Effector memory CD8-positive, alpha-beta T cell (primary cell): ENCODE data around the gene TMEM106C.

Source experiments
- ATAC-seq: fragments of 150-1000 bp; cut with Tn5 transposase; replicated peaks from 2 replicates; pipeline ENCODE4 v1.10.0; 2021; ENCODE audit warnings: mild to moderate bottlenecking, moderate library complexity
- DNase-seq, 3 experiments: peaks; one replicate each; pipeline ENCODE4 v3.0.0; 2021
- H3K27ac Mint-ChIP-seq, 2 donors: one replicate each; pipeline ENCODE4 v1.8.0; 2022; ENCODE audit warnings: mild to moderate bottlenecking in 2 of 2, mixed read lengths in 2 of 2, moderate library complexity in 2 of 2
- H3K27me3 Mint-ChIP-seq, 2 donors: one replicate each; pipeline ENCODE4 v1.8.0; 2022; ENCODE audit warnings: mixed read lengths in 2 of 2
- H3K36me3 Mint-ChIP-seq: one replicate; pipeline ENCODE4 v1.8.0; 2022; ENCODE audit warnings: mild to moderate bottlenecking, moderate library complexity, mixed read lengths; ENCODE audit not compliant: insufficient read depth
- H3K4me1 Mint-ChIP-seq, 2 donors: one replicate each; pipeline ENCODE4 v1.8.0; 2022; ENCODE audit warnings: low read depth in 2 of 2, mixed read lengths in 2 of 2
- H3K4me3 Mint-ChIP-seq, 2 donors: one replicate each; pipeline ENCODE4 v1.8.0; 2022; ENCODE audit warnings: mild to moderate bottlenecking in 2 of 2, mixed read lengths in 2 of 2, moderate library complexity in 2 of 2
- H3K9me3 Mint-ChIP-seq, 2 donors: one replicate each; pipeline ENCODE4 v1.8.0; 2022; ENCODE audit warnings: mixed read lengths in 2 of 2

The TMEM106C gene

DNA sequence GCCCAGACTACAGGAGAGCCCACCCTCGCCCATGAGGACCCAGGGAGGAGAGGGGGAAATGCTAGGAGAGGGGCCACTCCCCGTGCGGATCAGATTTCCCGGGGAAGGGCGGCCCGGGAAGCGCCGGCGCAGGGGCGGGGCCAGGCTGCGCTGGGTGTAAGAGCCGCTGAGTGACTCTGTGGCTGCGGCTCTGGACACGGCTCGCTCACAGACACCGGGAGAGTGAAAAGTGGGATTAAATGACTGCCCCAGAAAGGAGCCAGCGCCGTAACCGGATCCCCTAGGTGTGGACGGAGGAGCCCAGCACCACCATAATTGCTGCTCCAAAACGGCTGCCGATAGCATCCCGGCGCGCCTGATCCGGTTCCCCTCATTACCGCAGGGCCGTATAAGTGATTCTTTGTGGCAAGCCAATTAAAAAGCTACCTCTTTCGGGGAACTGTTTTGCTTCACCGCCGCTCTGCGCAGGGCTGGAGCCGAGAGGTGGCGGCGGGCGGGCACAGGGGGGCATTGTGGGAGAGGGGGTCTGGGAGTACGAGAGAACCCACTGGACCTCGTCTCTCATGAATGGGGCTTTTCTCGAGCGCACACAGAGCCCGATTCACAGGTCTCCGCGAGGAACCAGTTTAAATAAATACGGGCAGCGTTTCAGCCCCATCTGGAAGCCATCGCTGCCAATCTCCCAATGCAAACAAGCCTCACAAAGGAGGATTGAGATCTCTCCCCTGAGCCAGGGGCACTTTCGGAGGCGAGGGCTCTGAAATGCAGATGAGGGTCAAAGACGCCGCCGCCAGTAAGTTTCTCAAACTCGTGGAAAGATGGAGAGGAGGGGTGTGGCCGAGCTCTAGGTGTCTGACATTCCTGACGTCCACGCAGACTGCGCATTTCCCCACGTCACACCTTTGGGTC, 38.4 kb downstream of the TMEM106C start:
- Mint-ChIP-seq H3K27me3 (peaks cover 82 to 96% of the 10 kb centered on the region in 2 donors), H3K4me1 (peaks cover 24 to 27% of the 10 kb centered on the region in 2 donors), H3K36me3 (peaks cover 2% of the 10 kb centered on the region), H3K4me3 (peak overlapping the region; percentile 86 to 90), H3K27ac (peak overlapping the region in 1 of 2 donors; percentile 81), H3K9me3 (no peaks in the 10 kb centered on the region)
- ATAC-seq (peak; percentile 24), DNase-seq (no peak)

DNA sequence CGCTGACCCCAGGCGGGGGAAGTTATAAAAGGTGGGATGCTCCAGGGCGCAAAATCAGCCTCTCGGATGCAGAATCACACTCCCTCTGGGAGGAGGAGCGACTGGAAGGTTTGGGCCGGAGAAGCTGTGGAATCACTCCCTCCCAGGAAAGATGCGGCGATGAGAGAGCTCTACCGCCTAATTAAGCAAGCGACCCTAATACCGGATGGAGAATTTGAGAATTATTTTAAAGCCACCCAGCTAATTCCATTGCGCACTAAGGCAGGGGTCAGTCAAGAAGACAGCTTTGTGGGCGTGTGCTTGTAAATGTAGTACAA, 39.0 kb downstream of the TMEM106C start:
- ATAC-seq, result no peak
- Mint-ChIP-seq H3K27me3 (peaks cover 89 to 96% of the 10 kb centered on the region in 2 donors), H3K36me3 (peaks cover 2% of the 10 kb centered on the region), H3K4me3 (peak overlapping the region; percentile 86 to 90), H3K27ac (no peak overlapping the region), H3K9me3 (no peaks in the 10 kb centered on the region), H3K4me1 (peaks cover 24 to 27% of the 10 kb centered on the region in 2 donors)
- no peak for DNase-seq

DNA sequence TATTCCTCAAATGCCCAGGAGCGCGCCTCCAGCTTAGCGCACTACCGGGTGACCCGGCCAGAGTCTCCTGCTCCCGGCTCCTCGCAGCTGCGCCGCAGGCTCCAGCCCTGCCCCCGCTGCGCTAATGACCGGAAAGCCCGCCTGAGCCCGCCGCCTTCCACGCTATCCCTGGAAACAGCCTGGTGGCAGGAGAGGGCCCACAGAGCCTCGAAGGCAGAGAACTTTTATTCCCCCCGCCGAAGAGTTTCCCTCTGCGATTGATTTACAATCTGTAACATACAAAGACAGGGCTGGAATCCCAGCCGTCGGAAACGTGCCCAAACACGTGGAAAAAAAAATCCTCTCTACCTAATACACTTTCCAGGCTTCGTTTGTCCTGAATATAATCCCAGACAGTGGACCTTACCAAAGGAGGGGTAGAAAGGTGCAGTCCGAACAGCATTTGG, 39.4 kb downstream of the TMEM106C start:
- Mint-ChIP-seq H3K27me3 (peaks cover 91 to 96% of the 10 kb centered on the region in 2 donors), H3K4me3 (peak overlapping the region; percentile 71 to 90)
- DNase-seq, result no peak

DNA sequence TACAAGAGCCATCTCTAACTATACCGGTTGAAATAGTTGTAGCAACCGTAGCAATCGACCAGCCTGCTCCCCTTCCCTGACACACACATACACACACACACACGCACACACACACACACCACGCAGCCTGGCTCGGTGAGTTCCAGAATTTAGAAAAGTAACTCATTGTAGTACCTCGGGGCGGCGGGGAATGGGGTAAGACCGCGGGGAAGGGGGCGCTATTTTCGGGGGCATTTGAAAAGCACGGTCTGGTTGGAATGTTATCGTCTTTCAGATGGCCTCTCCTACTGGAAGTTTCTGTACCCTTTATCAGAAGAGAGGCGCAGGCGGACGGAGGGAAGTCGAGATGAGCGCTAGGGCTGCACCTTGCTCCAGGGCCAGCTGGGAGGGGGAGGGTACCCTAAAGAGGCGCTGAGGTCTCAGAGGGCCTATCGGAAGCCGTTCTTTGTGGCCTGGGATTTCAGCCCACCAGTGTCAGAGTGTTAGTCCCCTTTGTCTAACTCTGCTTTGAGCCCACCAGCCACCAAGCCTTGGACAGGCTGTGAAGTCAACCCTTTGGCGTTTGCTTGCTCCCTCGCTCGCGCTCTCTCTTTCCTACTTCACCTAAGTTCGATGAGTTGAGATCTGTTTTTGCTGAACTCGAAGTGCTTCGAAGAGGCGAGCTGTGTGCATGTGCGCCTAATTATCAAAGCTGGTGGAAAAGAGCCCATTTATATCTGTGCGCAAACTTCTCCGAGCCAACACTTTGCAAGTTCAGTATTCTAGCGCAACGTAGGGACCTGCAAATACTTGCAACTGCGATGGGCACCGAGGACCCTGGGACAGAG, 40.0 kb downstream of the TMEM106C start:
- ATAC-seq, result peak; percentile 21
- Mint-ChIP-seq H3K4me1 (peaks cover 23 to 27% of the 10 kb centered on the region in 2 donors), H3K27me3 (peaks cover 91 to 96% of the 10 kb centered on the region in 2 donors), H3K36me3 (peaks cover 2% of the 10 kb centered on the region), H3K27ac (no peak overlapping the region), H3K4me3 (peak overlapping the region; percentile 71 to 90), H3K9me3 (no peaks in the 10 kb centered on the region)
- peak in 1 of 3 experiments; percentile 10 for DNase-seq

More for the DNA sequence above, 39.4 kb downstream of the TMEM106C start:
- H3K4me1 Mint-ChIP-seq, result peaks cover 24 to 27% of the 10 kb centered on the region in 2 donors
- peaks cover 2% of the 10 kb centered on the region for H3K36me3 Mint-ChIP-seq
- H3K9me3 Mint-ChIP-seq, result no peaks in the 10 kb centered on the region
- no peak overlapping the region for H3K27ac Mint-ChIP-seq
- no peak for ATAC-seq

DNA sequence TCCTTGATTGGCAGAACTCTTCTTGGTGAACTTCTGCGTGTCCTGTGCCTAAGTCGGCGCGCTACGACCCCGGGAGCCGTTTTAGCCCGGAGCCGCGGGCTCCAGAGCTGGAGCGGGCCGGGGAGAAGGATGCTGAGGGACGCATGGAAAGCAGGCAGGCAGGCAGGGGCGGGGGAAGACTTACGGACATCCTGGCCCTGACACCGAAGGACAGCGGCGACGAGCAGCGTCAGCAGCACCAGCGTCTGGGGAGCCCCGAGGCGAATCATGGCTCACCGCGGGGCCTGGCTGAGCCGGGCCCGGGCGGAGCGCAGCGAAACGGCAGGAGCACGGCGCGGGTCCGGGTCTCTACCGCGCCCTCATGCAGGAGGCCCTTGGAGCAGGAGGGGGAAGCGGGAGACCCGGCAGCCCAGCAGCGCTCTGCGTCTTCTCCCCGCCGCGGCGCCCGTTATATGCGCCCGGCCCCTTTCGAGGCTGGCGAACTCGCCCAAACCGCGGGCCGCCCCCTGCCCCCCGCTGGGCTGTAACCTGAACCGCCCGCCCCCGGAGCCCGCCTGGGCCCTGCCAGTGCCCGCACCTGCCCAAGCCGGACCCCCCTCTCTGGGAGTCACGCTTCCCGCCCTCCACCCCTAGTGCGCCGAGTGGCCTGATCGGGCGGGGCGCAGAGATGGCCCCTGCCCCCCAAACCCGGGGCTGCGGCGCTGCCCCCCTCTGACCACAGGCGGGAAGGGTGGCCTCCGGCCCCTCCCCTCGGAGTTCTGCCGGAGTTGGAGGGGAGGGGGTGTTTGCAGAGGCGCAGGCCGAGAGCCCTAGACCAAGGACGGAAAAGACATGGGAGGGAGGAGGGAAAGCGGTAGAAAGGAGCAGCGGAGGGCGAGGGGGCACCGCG, 40.9 kb downstream of the TMEM106C start, which contains the start of gene COL2A1:
Gene COL2A1, minus strand, starts transcription at position 424 of the 889 bp plus-strand sequence. Its CDS starts 155 bp downstream, at position 269.
- peak in 1 of 3 experiments; percentile 10 for DNase-seq
- peak; percentile 56 for ATAC-seq
- Mint-ChIP-seq H3K27me3 (peaks cover 89 to 96% of the 10 kb centered on the region in 2 donors), H3K4me1 (peaks cover 22 to 27% of the 10 kb centered on the region in 2 donors), H3K36me3 (peaks cover 2% of the 10 kb centered on the region), H3K4me3 (peak within 1 kb of the TSS; percentile 71 to 90), H3K9me3 (no peaks in the 10 kb centered on the region), H3K27ac (no peak within 1 kb of the TSS)

DNA sequence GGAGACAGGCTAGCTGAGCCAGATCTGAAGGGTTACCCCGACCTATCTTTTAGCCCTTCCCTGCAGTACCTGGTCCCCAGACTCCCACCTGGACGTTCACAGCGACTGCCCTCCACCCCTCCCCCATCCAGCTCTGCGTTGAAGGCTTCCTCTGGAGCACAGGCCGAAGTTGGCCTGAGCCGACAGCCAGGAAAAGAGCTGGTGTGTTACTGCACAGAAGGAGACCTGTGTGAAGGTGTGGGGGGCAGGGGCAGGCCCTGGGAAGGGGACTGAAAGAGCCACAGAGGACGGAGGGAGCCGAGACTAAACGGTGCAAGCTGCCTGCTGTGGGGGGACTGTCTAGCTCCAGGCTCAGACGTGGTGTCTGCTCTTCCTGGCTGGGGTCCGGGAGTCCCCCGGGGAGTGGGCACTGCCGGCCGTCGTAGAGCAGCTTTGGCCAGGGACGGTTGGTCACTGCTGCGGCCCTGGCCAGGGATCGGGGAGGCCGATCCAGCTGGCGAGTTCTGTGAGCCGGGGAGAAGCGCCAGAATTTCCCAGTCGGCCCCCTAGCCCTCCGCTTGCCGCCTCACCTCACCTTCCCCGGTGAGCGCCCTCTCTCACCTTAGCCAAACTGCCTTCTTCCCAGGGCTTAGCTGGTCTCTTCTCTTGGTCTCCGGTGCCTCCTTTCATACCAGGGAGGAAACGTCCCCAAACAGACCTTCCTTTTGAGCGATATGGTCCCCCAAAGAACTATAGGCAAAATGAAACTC, 41.8 kb downstream of the TMEM106C start:
- peaks cover 88 to 96% of the 10 kb centered on the region in 2 donors for H3K27me3 Mint-ChIP-seq
- ATAC-seq (no peak), DNase-seq (no peak)
- peak overlapping the region; percentile 58 to 59 for H3K4me3 Mint-ChIP-seq
- peaks cover 2% of the 10 kb centered on the region for H3K36me3 Mint-ChIP-seq
- H3K27ac Mint-ChIP-seq, result no peak overlapping the region
- peaks cover 22 to 27% of the 10 kb centered on the region in 2 donors for H3K4me1 Mint-ChIP-seq
- no peaks in the 10 kb centered on the region for H3K9me3 Mint-ChIP-seq

DNA sequence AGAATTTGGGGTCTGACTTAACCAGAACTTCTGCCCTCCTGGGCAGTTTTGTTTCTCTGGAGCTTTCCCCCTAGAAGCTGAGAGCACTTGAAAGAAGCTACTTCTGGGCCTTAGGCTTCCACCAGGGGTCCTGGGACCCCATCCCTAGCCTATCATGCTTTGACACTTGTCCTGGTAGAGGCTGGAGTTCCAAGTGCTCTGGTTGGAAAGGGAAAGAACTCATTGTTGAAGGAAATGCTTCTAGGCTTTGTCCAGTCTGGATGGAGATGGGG, 42.3 kb downstream of the TMEM106C start:
- H3K4me3 Mint-ChIP-seq, result peak overlapping the region; percentile 58 to 59
- DNase-seq (no peak), ATAC-seq (no peak)
- peaks cover 2% of the 10 kb centered on the region for H3K36me3 Mint-ChIP-seq
- H3K9me3 Mint-ChIP-seq, result no peaks in the 10 kb centered on the region
- peaks cover 22 to 27% of the 10 kb centered on the region in 2 donors for H3K4me1 Mint-ChIP-seq
- no peak overlapping the region for H3K27ac Mint-ChIP-seq
- peaks cover 86 to 96% of the 10 kb centered on the region in 2 donors for H3K27me3 Mint-ChIP-seq

DNA sequence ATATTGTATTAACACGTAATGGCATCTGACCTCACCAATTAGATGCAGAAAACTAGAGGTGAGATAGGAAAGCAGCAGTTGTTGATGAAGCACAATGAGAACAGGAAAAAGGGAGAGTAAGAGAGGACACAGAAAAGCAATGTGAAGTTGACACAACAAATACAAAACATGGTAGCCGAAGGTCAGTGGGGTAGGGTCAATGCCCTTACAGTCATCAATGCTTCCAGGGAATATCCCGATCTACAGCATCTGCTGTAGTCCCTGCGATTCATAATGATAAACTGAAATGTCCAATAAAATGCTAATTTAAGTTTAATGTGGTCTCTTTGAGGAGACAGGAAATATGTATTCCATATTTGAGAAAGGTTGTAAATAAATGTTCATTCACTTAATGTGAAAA, 43.8 kb downstream of the TMEM106C start:
- DNase-seq (no peak), ATAC-seq (no peak)
- peaks cover 14 to 15% of the 10 kb centered on the region in 2 donors for H3K4me1 Mint-ChIP-seq
- peaks cover 2% of the 10 kb centered on the region for H3K36me3 Mint-ChIP-seq
- no peak overlapping the region for H3K4me3 Mint-ChIP-seq
- H3K27ac Mint-ChIP-seq, result no peak overlapping the region
- no peaks in the 10 kb centered on the region for H3K9me3 Mint-ChIP-seq
- peaks cover 82 to 96% of the 10 kb centered on the region in 2 donors for H3K27me3 Mint-ChIP-seq

DNA sequence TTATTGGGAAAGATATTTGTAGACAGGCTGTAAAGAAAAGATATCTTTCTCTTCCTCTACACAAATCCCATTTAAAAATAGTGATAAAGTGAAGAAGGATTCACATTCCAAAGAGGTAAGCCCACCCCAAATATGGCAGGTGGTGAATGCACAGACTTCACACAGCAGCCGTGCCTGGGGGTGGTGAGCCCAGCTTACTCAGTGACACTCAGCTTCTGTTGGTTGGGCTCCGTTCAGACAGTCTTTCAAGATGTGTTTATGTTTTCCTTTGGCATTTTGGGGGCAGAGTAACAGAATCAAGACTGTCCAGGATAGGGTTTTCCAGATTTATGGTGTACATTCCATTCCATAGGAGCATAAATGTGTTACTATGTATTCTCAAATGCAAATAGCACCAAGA, 45.0 kb downstream of the TMEM106C start:
- DNase-seq (no peak), ATAC-seq (no peak)
- Mint-ChIP-seq H3K4me3 (no peak overlapping the region), H3K27me3 (peaks cover 72 to 94% of the 10 kb centered on the region in 2 donors), H3K9me3 (no peaks in the 10 kb centered on the region), H3K27ac (no peak overlapping the region), H3K36me3 (no peaks in the 10 kb centered on the region), H3K4me1 (peaks cover 7% of the 10 kb centered on the region in 2 donors)

DNA sequence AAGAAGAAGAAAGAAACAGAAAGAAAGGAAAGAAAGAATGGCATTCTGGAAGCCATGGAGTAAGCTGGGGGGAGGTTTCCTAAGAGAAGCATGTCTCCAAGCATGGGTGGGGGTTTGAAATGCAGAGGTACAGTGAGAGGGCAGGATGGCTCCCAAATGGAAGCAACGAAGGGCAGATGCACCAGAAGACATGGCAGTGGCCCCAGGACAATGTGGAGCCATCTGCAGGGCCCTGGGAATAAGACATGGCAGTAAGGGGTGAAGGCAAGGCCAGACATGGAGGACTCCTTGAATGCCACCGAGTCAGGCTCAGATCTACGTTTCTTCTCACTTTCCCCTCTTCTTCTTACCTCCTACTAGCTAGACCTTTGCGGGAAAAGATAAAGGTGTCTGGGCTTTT, 45.6 kb downstream of the TMEM106C start:
- Mint-ChIP-seq H3K4me1 (peaks cover under 1 to 2% of the 10 kb centered on the region in 2 donors), H3K27me3 (peaks cover 72 to 94% of the 10 kb centered on the region in 2 donors), H3K4me3 (no peak overlapping the region), H3K36me3 (no peaks in the 10 kb centered on the region), H3K9me3 (no peaks in the 10 kb centered on the region), H3K27ac (no peak overlapping the region)
- DNase-seq (no peak), ATAC-seq (no peak)

DNA sequence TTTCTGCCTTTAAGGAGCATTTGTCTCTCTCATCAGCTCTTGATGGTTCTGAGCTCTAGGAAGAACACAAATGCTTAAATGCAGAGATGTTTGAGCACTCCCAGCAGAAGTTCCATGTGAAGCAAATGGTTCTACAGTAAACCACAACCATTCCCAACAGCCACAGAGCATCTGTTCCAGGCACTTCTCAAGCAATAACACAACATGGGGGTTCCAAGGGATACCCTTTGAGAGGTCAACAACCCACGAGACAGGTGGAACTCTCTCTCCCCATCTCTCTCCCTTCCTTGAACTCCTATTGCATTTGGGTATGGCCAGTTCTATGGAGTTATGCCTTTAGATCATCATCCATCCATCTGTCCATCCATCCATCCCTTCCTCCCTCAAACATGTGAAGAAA, 46.1 kb downstream of the TMEM106C start:
- no peak overlapping the region for H3K27ac Mint-ChIP-seq
- peaks cover 71 to 93% of the 10 kb centered on the region in 2 donors for H3K27me3 Mint-ChIP-seq
- no peak overlapping the region for H3K4me3 Mint-ChIP-seq
- no peaks in the 10 kb centered on the region for H3K9me3 Mint-ChIP-seq
- DNase-seq (no peak), ATAC-seq (no peak)
- H3K36me3 Mint-ChIP-seq, result no peaks in the 10 kb centered on the region
- H3K4me1 Mint-ChIP-seq, result peaks cover 0 to 2% of the 10 kb centered on the region in 2 donors

DNA sequence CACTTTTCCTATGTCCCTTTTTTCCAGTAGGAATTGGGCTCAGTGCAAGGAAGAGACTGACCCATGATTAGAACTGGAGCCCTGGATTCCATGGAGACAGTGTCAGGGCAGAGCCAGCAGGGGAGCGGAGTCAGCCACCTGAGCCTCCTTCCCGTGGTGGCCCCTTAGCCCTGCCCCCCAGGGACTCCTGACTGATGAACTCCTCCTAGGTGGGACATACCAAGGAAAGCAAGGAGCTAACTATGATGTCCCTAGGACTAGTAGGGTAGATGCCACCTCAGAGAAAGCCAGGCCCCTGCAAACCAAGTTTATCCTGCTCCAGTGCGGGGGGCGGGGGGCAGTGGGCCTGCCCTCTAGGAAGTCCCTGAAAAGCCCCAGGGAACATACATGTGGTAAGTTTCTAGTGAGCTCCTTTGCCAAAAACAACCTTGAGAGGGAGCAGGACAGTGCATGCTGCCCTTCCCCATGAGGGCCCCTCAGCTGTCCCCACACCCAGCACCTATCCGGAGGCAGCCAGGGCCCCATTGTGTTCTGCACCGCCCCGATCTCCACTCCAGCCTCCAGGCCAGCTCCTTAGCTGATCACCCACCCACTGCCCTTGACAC, 47.1 kb downstream of the TMEM106C start:
- DNase-seq (no peak), ATAC-seq (no peak)
- H3K27ac Mint-ChIP-seq, result no peak overlapping the region
- H3K27me3 Mint-ChIP-seq, result peaks cover 66 to 93% of the 10 kb centered on the region in 2 donors
- H3K4me3 Mint-ChIP-seq, result no peak overlapping the region
- peaks cover 0 to under 1% of the 10 kb centered on the region in 2 donors for H3K4me1 Mint-ChIP-seq
- H3K36me3 Mint-ChIP-seq, result no peaks in the 10 kb centered on the region
- no peaks in the 10 kb centered on the region for H3K9me3 Mint-ChIP-seq
